ENCODE data around the gene PTPRN2. TPM values are rescaled to one million over a fixed set of nuclear protein-coding genes. Genes with fewer than 3 reads are reported as not detected.

Gene PTPRN2
- polyA plus RNA-seq, 1 experiment = 0.31 TPM

DNA sequence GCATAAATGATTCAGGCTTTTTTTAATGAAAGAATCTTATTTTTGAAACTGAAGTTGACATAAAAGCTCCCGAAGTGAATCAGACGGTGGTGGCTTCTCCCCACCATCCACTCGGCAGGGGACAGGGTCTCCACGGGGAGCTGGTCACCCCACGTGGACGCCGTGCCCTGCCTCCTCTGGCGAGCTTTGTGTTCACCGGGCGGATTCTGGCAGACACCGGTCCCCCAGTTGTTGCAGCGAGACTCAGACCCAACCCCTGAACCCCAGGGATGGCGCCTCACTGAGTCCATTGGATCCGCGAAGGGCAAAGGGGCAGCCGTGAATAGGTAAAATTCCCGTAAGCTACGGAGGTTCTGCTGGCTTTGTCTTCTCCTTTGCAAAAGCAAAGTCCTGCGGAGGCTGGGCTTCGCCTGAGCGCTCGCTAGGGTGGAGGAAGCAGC, 38.4 kb downstream of the PTPRN2 start:
- TF ChIP-seq, protein P1, sequence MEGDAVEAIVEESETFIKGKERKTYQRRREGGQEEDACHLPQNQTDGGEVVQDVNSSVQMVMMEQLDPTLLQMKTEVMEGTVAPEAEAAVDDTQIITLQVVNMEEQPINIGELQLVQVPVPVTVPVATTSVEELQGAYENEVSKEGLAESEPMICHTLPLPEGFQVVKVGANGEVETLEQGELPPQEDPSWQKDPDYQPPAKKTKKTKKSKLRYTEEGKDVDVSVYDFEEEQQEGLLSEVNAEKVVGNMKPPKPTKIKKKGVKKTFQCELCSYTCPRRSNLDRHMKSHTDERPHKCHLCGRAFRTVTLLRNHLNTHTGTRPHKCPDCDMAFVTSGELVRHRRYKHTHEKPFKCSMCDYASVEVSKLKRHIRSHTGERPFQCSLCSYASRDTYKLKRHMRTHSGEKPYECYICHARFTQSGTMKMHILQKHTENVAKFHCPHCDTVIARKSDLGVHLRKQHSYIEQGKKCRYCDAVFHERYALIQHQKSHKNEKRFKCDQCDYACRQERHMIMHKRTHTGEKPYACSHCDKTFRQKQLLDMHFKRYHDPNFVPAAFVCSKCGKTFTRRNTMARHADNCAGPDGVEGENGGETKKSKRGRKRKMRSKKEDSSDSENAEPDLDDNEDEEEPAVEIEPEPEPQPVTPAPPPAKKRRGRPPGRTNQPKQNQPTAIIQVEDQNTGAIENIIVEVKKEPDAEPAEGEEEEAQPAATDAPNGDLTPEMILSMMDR (IDR thresholded peaks at IDR 0.05; ENCODE audit: insufficient read depth, low read depth, low read length) = no peak
- no peaks in the 10 kb centered on the region for H3K36me3 ChIP-seq (ENCODE audit: control insufficient read depth, insufficient read depth, low read length)
- ChIA-PET CTCF (no interaction called here), POLR2A (no interaction called here)
- no peak for DNase-seq (ENCODE audit: low read depth)
- no peaks in the 10 kb centered on the region for H3K27me3 ChIP-seq (ENCODE audit: control insufficient read depth, insufficient read depth, low read length)
- no peak overlapping the region for H3K4me3 ChIP-seq (ENCODE audit: low read depth, low read length)

DNA sequence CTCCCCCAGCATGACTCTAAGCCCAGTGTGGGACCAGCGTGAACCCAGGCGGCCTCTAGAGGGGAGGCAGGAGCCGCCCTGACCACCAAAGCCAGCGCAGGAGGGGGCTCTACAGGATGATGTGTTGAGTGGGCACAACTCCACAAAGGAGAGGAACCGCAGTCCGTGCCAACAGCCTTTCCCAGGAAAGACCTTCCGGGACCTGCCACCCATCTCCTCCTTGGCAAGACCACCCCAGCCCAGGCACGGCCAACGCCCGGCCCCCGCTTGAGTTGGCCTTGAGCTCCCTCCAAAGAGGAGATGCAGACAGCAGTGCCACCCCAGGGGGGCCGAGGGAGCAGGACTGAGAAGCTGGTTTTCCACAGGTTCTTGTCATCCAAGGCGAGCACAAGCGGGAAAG, 38.9 kb downstream of the PTPRN2 start:
- TF ChIP-seq, protein P1 (IDR thresholded peaks at IDR 0.05; ENCODE audit: insufficient read depth, low read depth, low read length) = no peak
- Histone ChIP-seq H3K27me3 (ENCODE audit: control insufficient read depth, insufficient read depth, low read length) (no peaks in the 10 kb centered on the region), H3K36me3 (ENCODE audit: control insufficient read depth, insufficient read depth, low read length) (no peaks in the 10 kb centered on the region), H3K4me3 (ENCODE audit: low read depth, low read length) (no peak overlapping the region)
- POLR2A ChIA-PET = no interaction called here
- CTCF ChIA-PET = no interaction called here
- DNase-seq (ENCODE audit: low read depth) = no peak

DNA sequence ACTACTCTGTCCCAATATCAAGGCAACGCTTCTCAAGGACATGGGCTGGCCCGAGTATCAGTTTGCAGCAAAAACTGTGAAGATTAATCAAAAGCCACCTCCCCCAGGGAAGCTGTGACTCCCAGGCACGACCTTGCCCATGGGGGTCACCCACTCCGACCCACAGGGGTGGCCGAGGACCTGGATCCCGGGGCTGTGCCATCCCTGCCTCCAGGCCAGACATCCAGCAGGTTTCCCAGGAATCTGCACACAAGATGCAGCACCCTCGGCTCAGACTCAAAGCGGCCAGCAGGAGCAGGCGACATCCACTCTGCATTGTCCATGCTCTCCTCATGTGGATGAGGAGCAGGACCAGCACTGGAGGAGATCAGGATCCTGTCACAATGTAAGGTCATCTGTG, 39.8 kb downstream of the PTPRN2 start:
- TF ChIP-seq, protein P1 (IDR thresholded peaks at IDR 0.05; ENCODE audit: insufficient read depth, low read depth, low read length) = no peak
- ChIA-PET POLR2A (no interaction called here), CTCF (no interaction called here)
- Histone ChIP-seq H3K36me3 (ENCODE audit: control insufficient read depth, insufficient read depth, low read length) (no peaks in the 10 kb centered on the region), H3K27me3 (ENCODE audit: control insufficient read depth, insufficient read depth, low read length) (no peaks in the 10 kb centered on the region), H3K4me3 (ENCODE audit: low read depth, low read length) (no peak overlapping the region)
- DNase-seq (ENCODE audit: low read depth) = no peak

DNA sequence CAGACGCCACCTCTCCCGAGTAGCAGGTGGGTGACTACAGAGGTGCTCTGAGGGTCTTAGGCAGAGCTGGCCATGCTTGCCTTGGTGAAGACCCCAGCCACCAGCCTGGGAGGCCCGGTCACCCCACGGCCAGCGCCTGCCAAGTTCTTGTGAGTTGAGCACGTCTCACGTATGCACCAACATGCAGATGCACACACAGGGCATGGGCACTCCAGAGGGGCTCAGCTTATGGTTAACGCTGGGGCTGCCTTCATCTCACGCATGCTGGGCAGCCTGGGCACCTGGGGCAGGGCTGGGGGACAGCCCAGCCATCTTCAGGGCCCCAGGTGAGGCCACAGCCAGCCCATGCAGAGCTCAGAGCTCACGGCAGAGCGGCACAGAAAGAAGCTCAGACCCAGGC, 41.0 kb downstream of the PTPRN2 start:
- POLR2A ChIA-PET = no interaction called here
- CTCF ChIA-PET = interaction anchor here (0.7 kb wide), 1 partner anchor 375 kb away, joined by 3 read pairs; no protein-coding TSS in a partner anchor
- TF ChIP-seq, protein P1 (IDR thresholded peaks at IDR 0.05; ENCODE audit: insufficient read depth, low read depth, low read length) = no peak
- no peaks in the 10 kb centered on the region for H3K36me3 ChIP-seq (ENCODE audit: control insufficient read depth, insufficient read depth, low read length)
- H3K4me3 ChIP-seq (ENCODE audit: low read depth, low read length) = no peak overlapping the region
- H3K27me3 ChIP-seq (ENCODE audit: control insufficient read depth, insufficient read depth, low read length) = no peaks in the 10 kb centered on the region
- no peak for DNase-seq (ENCODE audit: low read depth)

DNA sequence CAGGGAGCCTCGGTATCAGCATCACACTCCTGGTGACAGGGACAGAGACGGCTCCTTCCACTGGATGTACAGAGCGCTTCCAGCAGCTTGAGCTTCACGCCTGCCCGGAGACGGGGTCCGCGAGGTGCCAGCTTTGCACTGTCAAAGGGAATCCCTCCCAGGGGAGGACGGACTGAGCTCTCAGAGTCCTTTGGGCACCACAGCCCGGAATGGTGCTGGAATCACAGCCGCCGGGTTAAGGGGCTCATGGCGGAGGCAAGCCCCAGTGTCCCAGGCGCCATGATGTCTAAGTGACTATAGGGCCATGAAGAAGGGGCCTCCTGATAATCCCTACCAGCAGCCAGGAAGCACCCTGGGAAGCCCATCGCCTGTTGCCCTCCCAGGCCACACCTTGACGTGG, 41.4 kb downstream of the PTPRN2 start:
- TF ChIP-seq, protein P1 (IDR thresholded peaks at IDR 0.05; ENCODE audit: insufficient read depth, low read depth, low read length) = no peak
- DNase-seq (ENCODE audit: low read depth) = no peak
- Histone ChIP-seq H3K27me3 (ENCODE audit: control insufficient read depth, insufficient read depth, low read length) (no peaks in the 10 kb centered on the region), H3K36me3 (ENCODE audit: control insufficient read depth, insufficient read depth, low read length) (no peaks in the 10 kb centered on the region), H3K4me3 (ENCODE audit: low read depth, low read length) (no peak overlapping the region)
- CTCF ChIA-PET = interaction anchor here (0.7 kb wide), 1 partner anchor 375 kb away, joined by 3 read pairs; no protein-coding TSS in a partner anchor
- POLR2A ChIA-PET = no interaction called here

All from BJ (cell line).